Sigmoid colon (tissue), 3 donors: Measurements from ENCODE around the gene GBA2.

Source experiments
- POLR2A ChIP-seq, 2 donors: fragments of 450-650 bp; IDR thresholded peaks; one replicate each; pipeline ENCODE4 v1.6.1; 2016; ENCODE audit warnings: antibody characterized with exemption in 2 of 2, mild to moderate bottlenecking in 2 of 2, moderate library complexity in 2 of 2
- TF ChIP-seq, protein P1 (sequence below), 4 experiments: fragments of 450-650 bp in 3 of 4; fragments of 200-600 bp in 1 of 4; IDR thresholded peaks; one replicate each; pipeline ENCODE4 v1.5.1; 2016 to 2019; ENCODE audit warnings: antibody characterized with exemption in 4 of 4, mild to moderate bottlenecking in 3 of 4, moderate library complexity in 2 of 4

DNA sequence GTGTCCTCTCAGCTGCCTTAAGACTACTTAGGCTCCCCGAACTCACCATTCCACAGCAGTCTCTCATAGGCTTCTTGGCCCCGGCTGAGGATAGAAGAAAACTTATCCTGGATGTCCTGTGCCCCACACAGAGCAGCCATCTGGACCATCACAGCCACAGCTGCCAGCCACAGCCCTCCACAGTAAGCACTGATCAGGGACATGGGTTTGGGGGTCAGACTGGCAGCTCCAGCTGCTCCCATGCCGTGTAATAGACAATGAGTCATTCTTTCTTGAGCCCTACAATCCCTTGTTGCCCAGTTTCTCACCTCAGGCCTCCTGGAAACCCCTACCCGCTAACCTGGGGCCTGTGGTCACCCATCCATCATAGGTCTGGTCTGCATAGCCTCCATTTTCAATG lies 10.8 kb downstream of the GBA2 start:
- TF ChIP-seq POLR2A (IDR thresholded peaks at IDR 0.05): no peak
- TF ChIP-seq, protein P1, sequence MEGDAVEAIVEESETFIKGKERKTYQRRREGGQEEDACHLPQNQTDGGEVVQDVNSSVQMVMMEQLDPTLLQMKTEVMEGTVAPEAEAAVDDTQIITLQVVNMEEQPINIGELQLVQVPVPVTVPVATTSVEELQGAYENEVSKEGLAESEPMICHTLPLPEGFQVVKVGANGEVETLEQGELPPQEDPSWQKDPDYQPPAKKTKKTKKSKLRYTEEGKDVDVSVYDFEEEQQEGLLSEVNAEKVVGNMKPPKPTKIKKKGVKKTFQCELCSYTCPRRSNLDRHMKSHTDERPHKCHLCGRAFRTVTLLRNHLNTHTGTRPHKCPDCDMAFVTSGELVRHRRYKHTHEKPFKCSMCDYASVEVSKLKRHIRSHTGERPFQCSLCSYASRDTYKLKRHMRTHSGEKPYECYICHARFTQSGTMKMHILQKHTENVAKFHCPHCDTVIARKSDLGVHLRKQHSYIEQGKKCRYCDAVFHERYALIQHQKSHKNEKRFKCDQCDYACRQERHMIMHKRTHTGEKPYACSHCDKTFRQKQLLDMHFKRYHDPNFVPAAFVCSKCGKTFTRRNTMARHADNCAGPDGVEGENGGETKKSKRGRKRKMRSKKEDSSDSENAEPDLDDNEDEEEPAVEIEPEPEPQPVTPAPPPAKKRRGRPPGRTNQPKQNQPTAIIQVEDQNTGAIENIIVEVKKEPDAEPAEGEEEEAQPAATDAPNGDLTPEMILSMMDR (IDR thresholded peaks at IDR 0.05): no peak
